ENCODE data around the gene GUCD1.

Gene GUCD1

GRCh38 chr22:24589518-24590030 is 34.6 kb upstream of the GUCD1 start:
- DNase-seq: no peak

DNA sequence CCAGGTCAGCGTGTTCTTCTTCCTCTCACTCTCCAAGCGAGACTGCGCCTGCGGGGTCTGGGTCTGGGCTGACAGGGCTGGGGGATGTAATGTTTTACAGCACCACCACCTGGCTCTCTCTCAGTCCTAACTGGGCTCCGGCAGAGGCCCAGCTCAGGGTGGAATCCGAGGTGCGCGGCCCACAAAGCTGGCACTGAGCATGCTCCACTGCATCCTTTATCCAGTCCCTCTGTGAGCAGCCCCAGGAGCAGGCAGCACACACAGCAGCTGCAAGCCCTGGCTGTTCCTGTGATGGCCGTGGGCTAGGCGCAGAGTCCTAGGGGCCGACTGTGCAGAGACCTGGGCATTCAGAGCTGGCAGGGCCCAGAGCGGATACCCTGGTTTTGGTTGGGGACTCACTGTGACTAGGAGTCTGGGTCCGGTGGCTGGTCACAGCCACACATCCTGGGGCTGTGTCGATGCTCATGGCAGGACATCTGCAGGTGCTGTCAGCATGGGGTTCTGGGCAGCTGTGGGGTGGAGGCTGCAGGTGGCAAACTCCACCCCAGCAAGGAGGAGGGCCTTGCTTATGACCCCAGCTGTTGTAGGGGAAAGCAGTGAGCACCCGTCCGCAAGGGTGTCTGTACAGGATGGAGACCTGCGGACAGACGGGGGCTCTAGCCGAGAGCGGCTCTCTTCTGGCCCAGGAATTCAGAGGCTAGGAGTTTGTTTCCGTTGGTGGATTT is 34.0 kb upstream of the GUCD1 start:
- no peak for DNase-seq

DNA sequence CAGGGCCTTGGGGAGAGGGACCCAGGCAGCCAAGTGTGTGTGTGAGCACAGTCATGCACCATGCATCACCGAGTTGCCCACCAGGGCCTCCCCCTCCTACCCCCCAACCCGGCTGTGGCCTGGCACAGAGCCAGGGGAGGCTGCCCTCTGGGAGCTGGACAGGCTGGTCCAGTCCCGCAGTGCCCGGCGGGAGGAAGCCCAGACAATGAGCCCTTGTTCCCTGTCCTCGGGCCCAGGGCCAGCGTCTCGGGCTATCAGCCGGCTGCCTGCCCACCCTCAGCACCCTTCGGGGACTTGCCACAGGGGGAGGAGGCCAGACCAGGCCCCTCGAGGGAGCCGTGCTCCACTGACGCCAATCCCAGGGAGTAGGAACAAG is 33.4 kb upstream of the GUCD1 start:
- no peak for DNase-seq

DNA sequence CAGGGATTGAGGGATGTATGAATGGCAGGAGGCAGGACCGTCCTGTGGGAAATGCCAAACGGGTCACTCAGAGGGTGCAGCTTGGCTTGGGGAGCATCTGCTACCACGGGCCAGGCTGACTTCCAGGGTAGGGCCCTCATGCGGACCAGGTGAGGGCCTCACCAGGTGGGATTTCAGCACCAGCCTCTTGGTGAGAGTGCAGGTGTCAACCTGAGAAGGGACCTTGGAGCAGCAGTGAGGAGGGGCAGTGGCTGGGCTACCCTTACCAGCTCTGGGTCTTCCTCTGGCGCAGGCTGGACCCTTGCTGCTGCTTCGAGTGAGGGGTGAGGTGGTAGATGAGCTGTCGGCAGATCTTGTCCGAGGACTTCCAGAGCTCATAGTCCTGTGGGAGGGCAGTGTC is 33.0 kb upstream of the GUCD1 start:
- DNase-seq: no peak

DNA sequence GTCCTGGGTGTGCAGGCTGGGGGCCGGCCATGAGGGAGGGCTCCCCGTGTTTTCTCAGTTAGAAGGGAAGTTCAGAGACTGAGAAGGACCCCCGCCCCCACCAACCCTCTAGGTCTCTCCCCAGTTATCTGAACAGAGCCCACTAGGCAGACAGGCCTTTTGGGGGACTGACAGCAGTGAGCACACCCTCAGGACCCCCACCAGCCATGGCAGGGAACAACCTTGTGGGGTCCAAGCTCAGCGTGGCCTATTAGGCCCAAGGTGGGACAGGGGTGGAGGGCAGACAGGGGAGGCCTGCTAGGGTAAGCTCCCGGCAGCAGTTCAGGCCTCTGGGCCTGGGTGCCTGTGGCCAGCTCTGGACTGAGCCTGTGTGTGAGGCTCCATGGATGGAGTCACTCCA is 32.3 kb upstream of the GUCD1 start:
- no peak for DNase-seq

DNA sequence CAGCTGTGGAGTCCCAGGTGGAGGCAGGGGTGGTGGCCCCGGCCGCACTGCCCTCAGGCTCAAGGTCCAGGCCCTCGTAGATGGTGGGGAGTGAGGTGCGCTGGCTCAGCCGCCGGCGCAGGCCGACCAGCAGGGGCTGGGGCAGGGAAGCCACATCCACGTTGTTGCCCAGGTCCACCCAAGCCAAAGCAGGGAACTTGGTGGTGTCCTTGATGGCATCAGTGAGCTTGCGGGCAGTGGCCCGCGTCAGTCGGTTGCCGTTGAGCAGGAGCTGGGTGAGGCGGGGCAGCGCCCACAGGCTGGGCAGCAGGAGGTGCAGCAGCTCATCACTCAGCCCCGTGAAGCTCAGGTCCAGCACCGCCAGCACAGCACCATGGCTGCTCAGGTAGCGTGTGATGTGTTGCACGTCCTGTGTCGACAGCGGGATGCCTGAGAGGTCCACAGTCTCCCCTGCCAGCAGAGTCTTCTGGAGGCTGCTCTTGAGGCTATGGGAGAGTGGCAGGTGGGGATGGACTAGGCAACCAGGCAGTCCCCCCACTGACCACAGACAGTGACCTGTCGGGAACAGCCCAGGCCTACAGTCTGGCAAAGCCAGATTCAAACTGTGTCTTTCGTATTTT is 31.1 kb upstream of the GUCD1 start:
- no peak for DNase-seq

DNA sequence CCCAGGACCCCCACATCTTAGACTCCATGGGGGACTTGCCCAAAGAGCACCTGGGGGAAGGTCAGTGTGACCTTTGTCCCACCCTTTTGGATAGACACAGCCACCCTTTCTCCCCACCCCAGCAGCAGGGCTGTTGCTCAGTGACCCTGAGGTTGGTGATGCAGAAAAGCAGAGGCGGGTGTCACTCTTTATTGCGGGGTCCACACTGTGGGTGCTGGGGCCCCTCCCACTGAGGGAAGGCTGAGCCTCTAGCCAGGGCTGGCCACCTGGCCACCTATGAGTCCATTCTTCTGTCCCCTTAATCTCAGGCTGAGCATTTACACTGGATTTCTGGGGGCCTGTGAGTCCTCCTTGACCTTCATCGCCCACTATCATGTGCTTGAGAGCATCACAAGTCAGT is 30.5 kb upstream of the GUCD1 start:
- DNase-seq: no peak

DNA sequence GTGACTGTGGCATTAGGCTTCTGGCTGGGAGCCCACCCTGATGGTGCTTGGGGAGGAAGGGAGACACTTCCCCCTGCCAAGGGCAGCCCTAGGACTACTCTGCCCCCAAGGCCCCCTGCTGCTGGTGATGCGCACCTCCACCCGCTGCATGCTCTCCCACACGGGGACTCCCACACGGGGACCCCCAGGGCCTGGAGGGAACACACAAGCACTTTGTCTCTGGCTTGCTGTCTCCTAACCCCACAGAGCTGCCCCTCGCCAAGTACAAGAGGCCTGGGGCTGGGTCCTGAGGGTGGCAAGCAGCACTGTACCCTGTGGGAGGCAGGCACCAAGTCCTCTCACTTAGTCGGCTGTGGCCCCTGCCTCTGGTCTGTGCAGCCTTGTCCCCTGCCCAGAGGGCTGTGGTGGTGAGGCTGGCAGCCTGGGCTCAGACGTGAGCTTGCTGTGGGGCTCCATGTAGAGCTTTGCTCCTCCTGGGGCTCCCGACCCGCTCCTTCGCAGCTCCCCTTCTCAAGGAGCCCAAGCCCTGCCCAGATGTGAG is 30.0 kb upstream of the GUCD1 start:
- no peak for DNase-seq

DNA sequence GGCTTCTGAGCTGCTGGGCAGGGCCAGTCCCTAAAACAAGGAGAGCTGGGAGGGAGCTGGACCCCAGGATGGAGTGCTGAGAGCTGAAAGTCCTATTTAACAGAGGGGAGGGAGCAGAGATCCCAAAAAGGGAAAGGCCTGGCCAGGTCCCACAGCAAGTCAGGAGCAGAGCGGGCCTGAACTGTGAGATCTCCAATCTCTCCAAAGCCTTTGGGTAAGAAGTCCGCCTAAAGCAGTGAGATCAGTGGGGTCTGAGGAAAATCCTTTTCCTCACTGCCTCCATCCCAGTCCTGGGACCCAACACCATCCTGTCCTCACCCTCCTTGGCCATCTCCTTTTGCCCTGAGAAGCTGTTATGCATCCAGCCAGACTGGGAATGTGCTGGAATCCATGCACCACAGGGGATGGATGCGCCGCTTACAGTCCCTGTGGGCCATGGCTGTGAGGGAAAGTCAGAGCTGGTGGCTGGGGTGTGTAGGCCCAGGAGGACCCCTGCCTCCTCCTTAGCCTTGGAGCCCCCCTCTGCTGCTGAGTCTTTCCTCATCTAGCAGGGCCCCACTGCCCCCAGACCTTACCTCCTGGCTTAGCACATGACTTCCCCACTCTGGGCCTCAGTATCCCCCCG is 29.3 kb upstream of the GUCD1 start:
- no peak for DNase-seq

DNA sequence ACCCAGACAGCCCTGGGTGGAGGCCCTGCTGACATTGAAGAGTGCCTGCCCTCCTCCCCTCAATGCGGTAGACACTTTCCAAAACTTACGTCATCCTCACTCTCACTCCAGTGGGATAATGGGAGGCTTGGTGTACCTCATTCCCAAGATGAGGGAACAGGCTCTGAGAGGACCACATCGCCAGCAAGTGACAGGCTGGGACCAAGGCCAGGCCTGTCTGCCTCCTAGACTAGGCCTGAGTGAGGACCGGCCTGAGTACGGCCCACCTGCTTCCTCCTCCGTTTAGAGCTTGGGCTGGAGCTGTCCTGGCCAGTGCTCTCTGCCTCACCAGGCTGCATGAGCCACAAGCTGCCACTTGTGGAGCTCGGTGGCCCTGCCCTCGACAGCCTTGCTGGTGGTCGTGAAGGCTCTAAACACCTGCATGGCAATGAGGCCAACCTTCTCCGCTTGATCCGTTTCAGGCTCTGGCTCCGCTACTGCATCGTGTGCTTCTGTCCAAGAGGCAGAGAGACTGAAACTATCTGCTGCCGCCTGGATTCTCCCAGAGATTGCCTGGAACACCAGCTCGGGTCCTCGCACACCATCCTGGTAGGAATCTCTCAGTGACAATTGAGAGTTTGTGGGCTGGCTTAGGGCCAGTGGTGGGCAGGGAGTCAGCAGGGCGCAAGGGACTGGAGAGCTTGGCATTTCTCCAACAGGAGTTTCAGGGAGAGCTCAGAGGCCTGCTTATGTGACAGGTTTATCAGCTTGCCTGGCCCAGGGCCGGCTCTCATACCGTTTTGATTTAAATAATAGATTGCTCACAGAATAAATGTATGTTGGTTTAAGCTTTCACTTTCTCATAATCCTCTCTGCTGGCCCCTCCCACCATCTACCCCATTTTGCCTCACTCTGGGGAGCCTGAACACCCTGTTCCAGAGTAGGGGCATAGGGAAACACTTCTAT is 28.6 kb upstream of the GUCD1 start:
- no peak for DNase-seq

DNA sequence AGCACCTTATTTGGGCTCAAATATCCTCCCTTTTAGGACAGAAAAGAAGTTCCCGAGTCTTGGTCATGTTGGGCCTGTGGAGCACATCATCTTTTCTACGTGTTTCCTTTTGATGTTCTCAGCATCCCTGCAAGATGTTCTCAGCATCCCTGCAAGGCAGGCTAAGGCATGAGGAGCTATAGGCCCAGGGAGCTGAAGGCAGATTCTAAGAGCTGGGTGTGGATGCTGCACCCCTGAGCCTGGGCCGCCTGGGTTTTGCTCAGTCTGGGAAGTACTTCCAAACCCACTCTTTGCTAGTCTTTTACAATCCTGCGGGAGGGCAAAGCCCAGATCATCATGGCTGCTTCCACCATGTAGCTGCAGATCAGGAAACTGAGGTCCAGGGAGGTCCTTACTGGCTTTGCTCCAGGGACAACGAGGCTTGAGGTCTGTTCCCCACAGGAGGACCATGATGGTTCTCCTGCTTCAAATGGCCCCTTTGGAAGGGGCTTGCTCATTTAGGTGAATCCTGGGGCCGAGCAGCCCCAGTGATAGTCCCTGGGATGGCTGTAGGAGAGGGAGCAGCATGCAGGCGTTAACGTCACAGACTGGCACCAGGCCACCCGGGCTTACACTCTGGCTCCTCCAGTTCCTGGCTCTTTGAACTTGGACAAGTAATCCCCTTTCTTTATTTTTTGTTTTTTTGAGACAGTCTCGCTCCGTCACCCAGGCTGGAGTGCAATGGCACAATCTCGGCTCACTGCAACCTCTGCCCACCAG is 27.3 kb upstream of the GUCD1 start:
- no peak for DNase-seq

- DNase-seq: peak; percentile 36 to 41
Observed at GRCh38 chr22:24580276-24580675, 25.3 kb upstream of the GUCD1 start.

GRCh38 chr22:24579258-24579601 is 24.3 kb upstream of the GUCD1 start:
- DNase-seq: no peak

DNA sequence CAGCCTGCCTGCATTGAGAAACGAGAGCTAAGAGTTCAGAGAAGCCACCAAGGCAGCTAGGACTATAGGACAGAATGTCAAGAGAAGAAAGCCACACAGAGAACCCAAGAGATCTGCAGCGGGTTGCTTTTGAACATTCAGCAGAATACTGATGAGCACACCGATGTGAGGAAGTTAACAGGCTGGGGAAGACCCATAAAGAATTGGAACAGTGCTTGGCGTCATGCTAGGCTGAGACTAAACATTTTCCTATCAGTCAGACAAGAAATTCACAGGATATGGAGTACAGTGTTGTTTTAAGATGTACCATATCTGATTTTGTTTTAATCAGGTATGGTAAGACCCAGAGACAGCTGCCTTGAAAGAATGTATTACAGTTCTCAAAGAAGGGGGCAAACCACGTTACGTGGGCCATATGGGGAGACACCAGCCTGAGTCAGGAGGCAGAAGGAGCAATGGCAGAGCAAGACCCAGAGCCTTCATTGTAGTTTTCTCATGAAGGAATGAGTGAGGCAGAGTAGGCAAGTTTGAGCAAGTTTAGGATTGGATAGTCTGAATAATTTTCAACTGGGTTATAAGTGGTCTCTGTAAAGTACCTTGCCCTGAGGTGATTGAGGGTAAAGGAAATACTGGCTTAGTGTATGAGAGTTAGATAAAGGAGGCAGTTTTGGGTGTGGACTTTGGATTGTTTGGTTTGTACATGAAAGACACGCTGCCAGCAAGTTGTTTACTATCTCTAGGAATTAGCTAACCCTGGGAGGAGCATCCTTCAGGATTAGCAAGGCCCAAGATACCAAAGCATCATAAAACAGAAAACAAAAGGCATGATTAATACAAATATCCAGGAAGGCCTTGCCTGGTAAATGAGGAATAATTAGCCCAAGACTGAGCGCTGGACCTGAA is 23.7 kb upstream of the GUCD1 start:
- DNase-seq: no peak

- DNase-seq: peak in 1 of 2 donors; percentile 35
Observed at GRCh38 chr22:24576778-24577177, 21.8 kb upstream of the GUCD1 start.

- DNase-seq: no peak
Observed at GRCh38 chr22:24571266-24571665, 16.3 kb upstream of the GUCD1 start.

DNA sequence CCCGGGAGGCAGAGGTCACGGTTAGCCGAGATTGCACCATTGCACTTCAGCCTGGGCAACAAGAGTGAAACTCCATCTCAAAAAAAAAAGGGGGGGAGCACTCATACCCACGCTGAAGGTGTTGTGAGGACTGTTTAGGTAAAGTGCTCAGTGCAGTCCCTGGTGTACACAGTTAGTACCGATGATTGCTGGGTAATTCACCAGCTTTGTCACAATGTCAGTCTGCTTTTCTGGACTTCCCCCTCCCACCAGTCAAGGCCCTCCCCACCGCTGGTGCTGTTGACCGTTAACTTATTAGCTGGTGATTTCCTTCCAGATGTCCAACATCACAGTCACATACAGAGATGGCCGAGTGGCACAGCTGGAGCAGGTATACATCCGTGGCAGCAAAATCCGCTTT is 12.7 kb upstream of the GUCD1 start:
- DNase-seq: no peak

DNA sequence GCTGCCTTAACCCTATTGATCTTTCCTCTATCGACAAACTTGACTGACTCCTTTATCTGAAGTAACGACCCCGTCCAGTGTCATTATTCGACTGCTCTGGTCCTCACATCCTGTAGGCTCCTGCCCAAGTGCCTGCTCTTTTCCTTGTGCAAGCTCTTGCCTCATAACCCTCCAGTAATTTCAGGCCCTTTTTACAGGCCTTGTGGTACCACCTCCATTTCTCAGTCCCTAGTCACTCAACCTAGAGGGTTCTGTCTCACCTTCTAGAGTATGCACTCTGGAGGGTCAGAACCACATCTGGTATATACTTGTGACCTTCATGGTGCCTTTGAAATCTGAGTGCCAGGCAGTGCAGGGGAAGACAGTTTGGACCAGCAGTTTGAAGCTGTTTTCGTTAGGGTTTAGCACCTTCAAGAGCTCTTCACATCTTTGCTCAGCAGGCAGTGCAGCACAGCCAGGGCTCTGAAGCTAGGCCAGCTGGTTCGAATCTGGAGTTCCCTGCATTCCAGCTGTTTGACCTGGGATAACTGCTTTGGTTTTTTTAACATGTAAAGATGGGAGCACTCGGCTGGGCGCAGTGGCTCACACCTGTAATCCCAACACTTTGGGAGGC is 12.1 kb upstream of the GUCD1 start:
- DNase-seq: no peak

DNA sequence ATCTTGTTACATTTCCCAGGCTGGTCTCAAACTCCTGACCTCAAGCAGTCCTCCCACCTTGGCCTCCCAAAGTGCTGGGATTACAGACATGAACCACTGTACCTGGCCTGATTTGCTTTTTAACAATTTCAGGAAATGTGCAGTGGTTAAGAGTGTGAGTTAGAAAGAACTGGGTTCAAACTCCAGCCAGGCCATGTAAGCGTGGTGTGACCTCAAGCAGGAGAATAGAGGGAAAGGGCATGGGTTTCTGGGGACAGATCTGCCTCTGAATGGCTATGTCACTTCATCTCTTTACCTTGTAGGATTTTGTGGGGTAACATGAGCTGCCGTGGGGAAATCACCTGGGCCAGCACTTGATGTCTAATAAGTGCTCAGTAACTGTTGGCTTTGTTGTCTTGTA is 10.1 kb upstream of the GUCD1 start:
- DNase-seq: no peak

GRCh38 chr22:24564376-24565058 is 9.6 kb upstream of the GUCD1 start:
- no peak for DNase-seq
